ENCODE measurements around the gene DYNC1I1. TPM values are rescaled to one million over a fixed set of nuclear protein-coding genes. Genes with fewer than 3 reads are reported as not detected.

DYNC1I1 gene
- total RNA-seq, 2 experiments from 2014 or later = 0.08 TPM; not detected in 1

DNA sequence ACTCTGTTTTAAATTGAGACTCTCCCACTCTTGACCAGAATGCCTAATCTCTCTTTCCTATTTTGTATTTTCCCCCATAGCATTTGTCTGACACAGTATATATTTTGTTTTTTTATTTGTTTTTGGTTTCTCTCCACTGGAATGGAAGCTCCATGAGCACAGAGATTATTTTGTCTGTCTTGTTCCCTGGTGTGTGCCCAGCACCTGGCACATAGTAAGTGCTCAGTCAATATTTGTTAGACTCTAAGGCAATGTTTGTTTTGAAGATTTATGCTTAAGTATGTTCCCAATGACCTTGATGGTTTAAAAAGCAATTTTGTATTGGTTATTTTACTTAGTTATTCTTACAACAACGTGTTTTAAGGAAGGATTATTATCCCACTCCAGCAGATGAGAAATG, 201.8 kb downstream of the DYNC1I1 start:
- H3K36me3 Mint-ChIP-seq (ENCODE audit: low read depth) = no peaks in the 10 kb centered on the region
- H3K9me3 Mint-ChIP-seq = no peaks in the 10 kb centered on the region
- no peaks in the 10 kb centered on the region for H3K4me1 Mint-ChIP-seq (ENCODE audit: low read depth)
- POLR2A ChIA-PET = no interaction called here
- intact Hi-C loops (cut with DNase I, micrococcal nuclease) = no loop called here
- Histone ChIP-seq H3K9me3 (ENCODE audit: control insufficient read depth in 1 of 2, insufficient read depth in 1 of 2, low read length in 2 of 2) (no peaks in the 10 kb centered on the region), H3K4me3 (ENCODE audit: low read length) (no peak overlapping the region), H3K27me3 (ENCODE audit: control insufficient read depth in 1 of 2, insufficient read depth in 2 of 2, low read length in 2 of 2) (no peaks in the 10 kb centered on the region), H3K27ac (ENCODE audit: low read depth in 1 of 2, low read length in 2 of 2) (no peak overlapping the region), H3K4me1 (ENCODE audit: insufficient read depth, low read length) (no peaks in the 10 kb centered on the region), H3K36me3 (ENCODE audit: insufficient read depth, low read length) (no peaks in the 10 kb centered on the region)
- no peak overlapping the region for H3K27ac Mint-ChIP-seq
- ATAC-seq (ENCODE audit: poor library complexity) (no peak), DNase-seq (no peak)
- CTCF ChIA-PET = no interaction called here
- H3K27me3 Mint-ChIP-seq = peaks cover 6% of the 10 kb centered on the region
- TF ChIP-seq, protein P1, sequence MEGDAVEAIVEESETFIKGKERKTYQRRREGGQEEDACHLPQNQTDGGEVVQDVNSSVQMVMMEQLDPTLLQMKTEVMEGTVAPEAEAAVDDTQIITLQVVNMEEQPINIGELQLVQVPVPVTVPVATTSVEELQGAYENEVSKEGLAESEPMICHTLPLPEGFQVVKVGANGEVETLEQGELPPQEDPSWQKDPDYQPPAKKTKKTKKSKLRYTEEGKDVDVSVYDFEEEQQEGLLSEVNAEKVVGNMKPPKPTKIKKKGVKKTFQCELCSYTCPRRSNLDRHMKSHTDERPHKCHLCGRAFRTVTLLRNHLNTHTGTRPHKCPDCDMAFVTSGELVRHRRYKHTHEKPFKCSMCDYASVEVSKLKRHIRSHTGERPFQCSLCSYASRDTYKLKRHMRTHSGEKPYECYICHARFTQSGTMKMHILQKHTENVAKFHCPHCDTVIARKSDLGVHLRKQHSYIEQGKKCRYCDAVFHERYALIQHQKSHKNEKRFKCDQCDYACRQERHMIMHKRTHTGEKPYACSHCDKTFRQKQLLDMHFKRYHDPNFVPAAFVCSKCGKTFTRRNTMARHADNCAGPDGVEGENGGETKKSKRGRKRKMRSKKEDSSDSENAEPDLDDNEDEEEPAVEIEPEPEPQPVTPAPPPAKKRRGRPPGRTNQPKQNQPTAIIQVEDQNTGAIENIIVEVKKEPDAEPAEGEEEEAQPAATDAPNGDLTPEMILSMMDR (IDR thresholded peaks at IDR 0.05) = no peak
- no peak overlapping the region for H3K4me3 Mint-ChIP-seq

DNA sequence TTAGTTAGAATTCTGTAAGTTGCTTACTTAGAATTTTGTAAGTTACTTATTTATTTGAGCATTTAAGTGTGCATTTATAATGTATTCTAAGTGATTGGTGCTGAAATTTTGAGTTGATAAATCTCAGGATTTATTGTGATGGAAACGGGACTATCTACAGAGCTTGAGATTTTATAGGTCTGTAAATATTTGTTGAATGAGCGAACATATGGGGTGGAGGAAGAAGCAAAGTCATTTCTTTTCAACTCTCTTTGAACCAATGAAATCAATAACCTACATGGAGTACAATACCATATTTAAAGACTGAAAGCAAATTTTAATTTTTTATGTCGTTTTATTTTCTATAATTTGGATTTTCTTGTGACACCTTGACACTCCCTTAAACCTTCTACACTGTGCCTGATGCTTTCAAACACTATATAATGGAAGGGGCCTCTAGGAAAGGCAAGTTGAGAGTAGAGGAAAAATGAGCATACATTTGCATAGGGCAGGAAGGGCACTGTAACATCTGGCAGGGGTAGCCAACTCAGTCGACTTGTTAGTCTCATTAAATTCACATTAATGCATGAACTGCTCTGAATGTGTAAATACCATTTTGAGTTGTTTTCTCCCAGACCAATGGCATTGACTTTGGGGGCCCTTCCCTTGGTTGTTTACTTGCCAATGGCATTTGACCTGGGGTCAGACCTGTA, 204.2 kb downstream of the DYNC1I1 start:
- POLR2A ChIA-PET = no interaction called here
- Mint-ChIP-seq H3K9me3 (no peaks in the 10 kb centered on the region), H3K4me1 (ENCODE audit: low read depth) (no peaks in the 10 kb centered on the region), H3K27ac (no peak overlapping the region), H3K27me3 (peaks cover 10% of the 10 kb centered on the region), H3K4me3 (no peak overlapping the region), H3K36me3 (ENCODE audit: low read depth) (no peaks in the 10 kb centered on the region)
- ATAC-seq (ENCODE audit: poor library complexity) = no peak
- Histone ChIP-seq H3K4me3 (ENCODE audit: low read length) (no peak overlapping the region), H3K9me3 (ENCODE audit: control insufficient read depth in 1 of 2, insufficient read depth in 1 of 2, low read length in 2 of 2) (no peaks in the 10 kb centered on the region), H3K4me1 (ENCODE audit: insufficient read depth, low read length) (no peaks in the 10 kb centered on the region), H3K36me3 (ENCODE audit: insufficient read depth, low read length) (no peaks in the 10 kb centered on the region), H3K27ac (ENCODE audit: low read depth in 1 of 2, low read length in 2 of 2) (no peak overlapping the region), H3K27me3 (ENCODE audit: control insufficient read depth in 1 of 2, insufficient read depth in 2 of 2, low read length in 2 of 2) (no peaks in the 10 kb centered on the region)
- TF ChIP-seq, protein P1 (IDR thresholded peaks at IDR 0.05) = no peak
- intact Hi-C loops (cut with DNase I, micrococcal nuclease) = no loop called here
- CTCF ChIA-PET = no interaction called here
- no peak for DNase-seq

DNA sequence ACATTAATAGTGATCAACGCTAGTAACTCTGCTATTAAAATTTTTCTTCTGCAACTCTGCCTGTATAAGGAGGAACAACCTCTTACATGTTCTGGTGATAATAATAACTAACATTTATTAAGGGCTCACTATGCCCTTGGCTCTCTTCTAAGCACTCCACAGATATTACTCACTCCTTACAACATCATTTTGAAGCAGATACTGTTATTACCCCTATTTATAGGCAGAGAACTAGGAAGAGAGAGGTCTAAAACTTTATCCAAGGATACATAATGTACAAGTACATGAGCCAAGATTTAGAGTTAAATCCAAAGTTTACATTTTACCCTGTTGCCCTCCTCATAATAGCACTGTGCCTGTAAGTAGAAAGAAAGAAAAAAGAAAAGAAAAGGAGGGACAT, 205.6 kb downstream of the DYNC1I1 start:
- Histone ChIP-seq H3K27me3 (ENCODE audit: control insufficient read depth in 1 of 2, insufficient read depth in 2 of 2, low read length in 2 of 2) (no peaks in the 10 kb centered on the region), H3K9me3 (ENCODE audit: control insufficient read depth in 1 of 2, insufficient read depth in 1 of 2, low read length in 2 of 2) (no peaks in the 10 kb centered on the region), H3K4me3 (ENCODE audit: low read length) (no peak overlapping the region), H3K27ac (ENCODE audit: low read depth in 1 of 2, low read length in 2 of 2) (no peak overlapping the region), H3K36me3 (ENCODE audit: insufficient read depth, low read length) (no peaks in the 10 kb centered on the region), H3K4me1 (ENCODE audit: insufficient read depth, low read length) (no peaks in the 10 kb centered on the region)
- no peak for DNase-seq
- intact Hi-C loops (cut with DNase I, micrococcal nuclease) = no loop called here
- Mint-ChIP-seq H3K27me3 (peaks cover 10% of the 10 kb centered on the region), H3K36me3 (ENCODE audit: low read depth) (no peaks in the 10 kb centered on the region), H3K4me3 (no peak overlapping the region), H3K4me1 (ENCODE audit: low read depth) (no peaks in the 10 kb centered on the region), H3K9me3 (no peaks in the 10 kb centered on the region), H3K27ac (no peak overlapping the region)
- no peak for ATAC-seq (ENCODE audit: poor library complexity)
- POLR2A ChIA-PET = no interaction called here
- TF ChIP-seq, protein P1 (IDR thresholded peaks at IDR 0.05) = no peak
- CTCF ChIA-PET = no interaction called here
